OCI-LY7 (cell line): ENCODE results near the gene ATXN10. TPM values are rescaled to one million over a fixed set of nuclear protein-coding genes. Genes with fewer than 3 reads are reported as not detected.
A peak's percentile ranks its signal among the peaks of the same experiment; 100 is the strongest.

ENCODE experiments used
- BruUV-seq: library from RNA; stranded (reverse); fragments of 400-500 nt; replicated peaks from 2 replicates; lab custom pipeline; 2021; lab: Mats Ljungman, UMichigan
- CTCF ChIA-PET: fragments of 300-600 bp; sonication (Branson Sonifier 250); formaldehyde crosslinking; loops from one replicate; lab custom pipeline; 2022; ENCODE audit warnings: antibody characterized with exemption; ENCODE audit not compliant: unreplicated experiment; lab: Charles Lee
- POLR2A ChIA-PET: fragments of 300-600 bp; sonication (Branson Sonifier 250); formaldehyde crosslinking; loops from one replicate; lab custom pipeline; 2022; ENCODE audit warnings: antibody characterized with exemption; lab: Charles Lee
- DNase-seq: peaks from one replicate; pipeline ENCODE4 v3.0.0-alpha.2; 2015; ENCODE audit warnings: low spot score
- H2AFZ ChIP-seq: fragments of 200-600 bp; sonication (generic), shearing (Covaris generic); 2 replicates; pipeline ENCODE4 v1.6.1; 2014; ENCODE audit warnings: mild to moderate bottlenecking, antibody characterized with exemption, low read length, moderate library complexity
- H3K27ac ChIP-seq: fragments of 200-600 bp; sonication (generic); 2 replicates; pipeline ENCODE4 v1.5.1; 2014; ENCODE audit warnings: mixed run types, low read depth, mild to moderate bottlenecking, moderate library complexity, low read length, inconsistent platforms; ENCODE audit not compliant: poor library complexity, severe bottlenecking
- H3K36me3 ChIP-seq: fragments of 200-600 bp; sonication (generic); 2 replicates; pipeline ENCODE4 v1.6.1; 2014; ENCODE audit warnings: mild to moderate bottlenecking, antibody characterized with exemption, low read length, moderate library complexity, mixed read lengths; ENCODE audit not compliant: insufficient read depth
- H3K4me1 ChIP-seq: fragments of 200-600 bp; sonication (generic); 2 replicates; pipeline ENCODE4 v1.5.1; 2014; ENCODE audit warnings: mild to moderate bottlenecking, low read length; ENCODE audit not compliant: insufficient read depth, poor library complexity, severe bottlenecking
- H3K4me2 ChIP-seq: fragments of 200-600 bp; sonication (generic); 2 replicates; pipeline ENCODE4 v1.6.1; 2014; ENCODE audit warnings: mild to moderate bottlenecking, low read length
- H3K4me3 ChIP-seq: fragments of 200-600 bp; sonication (generic); 2 replicates; pipeline ENCODE4 v1.5.1; 2014; ENCODE audit warnings: mild to moderate bottlenecking, low read depth, low read length; ENCODE audit not compliant: poor library complexity, severe bottlenecking
- H3K79me2 ChIP-seq: fragments of 200-600 bp; sonication (generic); 2 replicates; pipeline ENCODE4 v1.6.1; 2016; ENCODE audit warnings: low read depth, mild to moderate bottlenecking, low read length, moderate library complexity, mixed read lengths; ENCODE audit not compliant: insufficient read depth
- H3K9me2 ChIP-seq: fragments of 200-600 bp; sonication (generic); 2 replicates; pipeline ENCODE4 v1.6.1; 2016; ENCODE audit warnings: mild to moderate bottlenecking, low read length, mixed read lengths; ENCODE audit not compliant: insufficient read depth
- H3K9me3 ChIP-seq: fragments of 200-600 bp; sonication (generic); 2 replicates; pipeline ENCODE4 v1.6.1; 2014; ENCODE audit warnings: mild to moderate bottlenecking, mixed run types, low read length, mixed read lengths
- H4K20me1 ChIP-seq: fragments of 200-600 bp; sonication (generic); 2 replicates; pipeline ENCODE4 v1.6.1; 2014; ENCODE audit warnings: mild to moderate bottlenecking, antibody characterized with exemption, low read length, moderate library complexity, mixed read lengths; ENCODE audit not compliant: insufficient read depth
- CTCF ChIP-seq: fragments of 200-600 bp; sonication (generic); conservative IDR thresholded peaks from 2 replicates; pipeline ENCODE4 v1.5.1; 2014; ENCODE audit warnings: mild to moderate bottlenecking, antibody characterized with exemption, low read length, moderate library complexity, mixed read lengths
- EZH2phosphoT487 ChIP-seq: fragments of 200-600 bp; sonication (generic); IDR thresholded peaks from 2 replicates; pipeline ENCODE4 v1.6.1; 2018; ENCODE audit warnings: low read depth, borderline replicate concordance, mild to moderate bottlenecking, mixed run types, antibody characterized with exemption, low read length, moderate library complexity, mixed read lengths
- intact Hi-C: fragments of 100-400 bp; cut with micrococcal nuclease; formaldehyde crosslinking; loops from one replicate; pipeline ENCODE4 v1.10.0; 2022; ENCODE audit not compliant: unreplicated experiment
- total RNA-seq, 2 experiments: library from RNA; depleted of rRNA in 1 of 2; stranded (reverse); fragments of >200 nt in 1 of 2; shearing (Covaris generic) in 1 of 2; gene quantifications; 2 replicates each; pipeline ENCODE4 v1.2.3, GENCODE V29; 2014 to 2022

ATXN10 gene
- total RNA-seq, 2 experiments from 2014 or later, result 66.1 to 197 TPM

DNA sequence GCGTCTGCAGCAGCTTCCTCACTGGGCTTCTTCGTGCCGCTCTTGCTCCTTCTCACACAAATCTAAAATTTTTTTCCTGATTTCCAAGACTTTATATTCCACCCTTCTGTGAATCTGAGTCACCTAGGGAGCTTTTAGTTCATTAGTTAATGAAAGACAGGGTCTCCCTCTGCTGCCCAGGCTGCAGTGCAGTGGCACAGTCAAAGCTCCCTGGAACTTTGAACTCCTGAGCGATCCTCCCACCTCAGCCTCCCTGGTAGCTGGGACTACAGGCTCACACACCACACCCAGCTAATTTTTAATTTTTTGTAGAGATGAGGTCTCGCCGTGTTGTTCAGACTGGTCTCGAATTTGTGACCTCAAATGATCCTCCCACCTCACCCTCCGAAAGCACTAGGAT lies 116.9 kb downstream of the ATXN10 start:
- BruUV-seq, result no TSS peak
- peaks cover 23% of the 10 kb centered on the region for H3K36me3 ChIP-seq
- H3K4me1 ChIP-seq, result peaks cover 29% of the 10 kb centered on the region
- TF ChIP-seq CTCF, result no peak
- POLR2A ChIA-PET, result interaction anchor here (0.8 to 1.0 kb wide), 2 partner anchors 11 to 128 kb away, joined by 3 to 6 read pairs; no protein-coding TSS in a partner anchor
- H3K9me2 ChIP-seq, result no peaks in the 10 kb centered on the region
- H4K20me1 ChIP-seq, result no peaks in the 10 kb centered on the region
- intact Hi-C loops, result no loop called here
- H2AFZ ChIP-seq, result no peak overlapping the region
- no peak overlapping the region for H3K4me2 ChIP-seq
- H3K27ac ChIP-seq, result no peak overlapping the region
- H3K4me3 ChIP-seq, result no peak overlapping the region
- CTCF ChIA-PET, result no interaction called here
- H3K9me3 ChIP-seq, result no peaks in the 10 kb centered on the region
- peaks cover 11% of the 10 kb centered on the region; the same call in 1 of the 2 replicates for H3K79me2 ChIP-seq
- DNase-seq, result no peak

GRCh38 chr22:45790401-45790800 lies 118.8 kb downstream of the ATXN10 start:
- peaks cover 8% of the 10 kb centered on the region; the same call in 1 of the 2 replicates for H3K79me2 ChIP-seq
- ChIA-PET POLR2A (no interaction called here), CTCF (no interaction called here)
- H4K20me1 ChIP-seq, result no peaks in the 10 kb centered on the region
- BruUV-seq, result TSS peak; percentile 31
- no peak overlapping the region for H3K27ac ChIP-seq
- peaks cover 12% of the 10 kb centered on the region; the same call in 1 of the 2 replicates for H3K9me3 ChIP-seq
- no peak overlapping the region for H3K4me2 ChIP-seq
- intact Hi-C loops, result no loop called here
- TF ChIP-seq CTCF (no peak), EZH2phosphoT487 (no peak)
- DNase-seq, result no peak
- no peak overlapping the region for H2AFZ ChIP-seq
- no peaks in the 10 kb centered on the region for H3K9me2 ChIP-seq
- peaks cover 41% of the 10 kb centered on the region for H3K36me3 ChIP-seq
- H3K4me3 ChIP-seq, result no peak overlapping the region
- H3K4me1 ChIP-seq, result peaks cover 10% of the 10 kb centered on the region

- Histone ChIP-seq H2AFZ (no peak overlapping the region), H3K4me2 (no peak overlapping the region), H3K9me2 (no peaks in the 10 kb centered on the region), H3K27ac (no peak overlapping the region), H4K20me1 (no peaks in the 10 kb centered on the region), H3K36me3 (peaks cover 69% of the 10 kb centered on the region), H3K4me1 (no peaks in the 10 kb centered on the region), H3K9me3 (peaks cover 39% of the 10 kb centered on the region), H3K79me2 (no peaks in the 10 kb centered on the region), H3K4me3 (no peak overlapping the region)
- intact Hi-C loops, result no loop called here
- BruUV-seq, result no TSS peak
- DNase-seq, result no peak
- CTCF ChIA-PET, result no interaction called here
- no peak for TF ChIP-seq EZH2phosphoT487
- TF ChIP-seq CTCF, result no peak
- POLR2A ChIA-PET, result interaction anchor here (0.7 kb wide), 1 partner anchor 9 kb away, joined by 3 read pairs; no protein-coding TSS in a partner anchor
Observed at GRCh38 chr22:45793161-45793560, 121.5 kb downstream of the ATXN10 start.
